IPS DF 4.7 (cell line): Measurements from ENCODE around the gene EDDM13.
"Not testable (repeated sequence)": the region's sequence is repeated elsewhere in the genome, so short reads cannot be mapped to it uniquely, and the experiment has no call there.

Experiments used
- DNase-seq: peaks from one replicate; pipeline ENCODE4 v3.0.0-alpha.2; 2013; ENCODE audit warnings: low spot score; ENCODE audit errors: extremely low read depth

Gene EDDM13

DNA sequence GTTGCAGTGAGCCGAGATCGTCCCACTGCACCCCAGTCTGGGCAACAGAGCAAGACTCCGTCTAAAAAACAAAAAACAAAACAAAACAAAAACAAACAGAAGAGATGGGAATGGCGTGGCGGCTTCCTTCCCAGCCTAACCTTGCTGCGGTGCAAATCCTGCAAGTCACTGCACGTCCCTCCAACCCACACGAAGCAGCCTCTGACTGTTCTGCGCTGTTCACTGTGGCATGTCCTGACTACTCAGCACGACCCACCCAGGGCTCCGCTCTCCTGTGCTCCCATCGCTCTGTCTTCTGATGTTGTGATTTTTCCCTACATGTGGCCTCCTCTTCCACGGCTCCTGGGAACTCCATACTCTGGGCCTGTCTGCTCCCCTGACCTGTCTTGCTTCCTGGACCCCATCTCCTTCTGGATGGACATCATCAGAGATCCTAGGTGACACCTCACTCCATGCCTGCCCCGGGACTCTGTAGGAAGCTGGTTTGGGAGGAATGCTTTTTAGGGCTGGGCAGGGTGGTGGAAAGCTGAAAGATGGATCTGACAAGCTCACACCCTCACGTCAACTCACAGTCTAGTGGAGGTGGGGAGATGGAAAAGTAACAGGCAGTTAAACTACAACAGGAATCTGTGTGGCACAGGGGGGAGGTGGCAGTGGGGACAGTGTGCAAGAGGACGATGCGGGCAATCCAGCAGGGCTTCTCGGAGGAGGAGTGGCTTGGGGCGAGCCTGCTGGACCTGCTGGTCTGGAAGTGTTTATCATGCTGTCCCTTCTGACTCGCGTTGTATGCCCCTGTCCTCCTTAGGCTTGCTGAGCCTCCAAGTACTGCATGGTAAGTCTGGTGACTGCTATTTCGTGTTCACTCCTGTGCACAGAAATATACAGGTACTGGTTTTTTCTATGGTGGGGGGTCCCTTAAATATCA, 23.2 kb downstream of the EDDM13 start:
- no peak for DNase-seq

DNA sequence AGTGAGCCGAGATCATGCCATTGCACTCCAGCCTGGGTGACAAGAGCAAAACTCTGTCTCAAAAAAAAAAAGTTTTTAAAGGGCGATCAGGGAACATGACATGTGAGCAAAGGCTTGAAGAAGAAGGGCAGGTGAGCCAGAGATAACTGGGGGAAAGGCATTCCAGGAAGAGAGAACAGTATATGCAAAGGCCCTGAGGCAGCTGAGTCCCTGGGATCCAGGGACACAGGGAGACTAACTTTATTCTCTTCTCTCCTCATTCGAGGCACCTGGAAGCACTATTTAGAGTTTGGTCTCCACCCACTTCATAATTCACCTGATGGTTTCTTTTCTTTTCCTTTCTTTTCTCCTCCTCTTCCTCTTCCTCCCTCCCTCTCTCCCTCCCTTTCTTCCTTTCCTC, 24.5 kb downstream of the EDDM13 start:
- no peak for DNase-seq

DNA sequence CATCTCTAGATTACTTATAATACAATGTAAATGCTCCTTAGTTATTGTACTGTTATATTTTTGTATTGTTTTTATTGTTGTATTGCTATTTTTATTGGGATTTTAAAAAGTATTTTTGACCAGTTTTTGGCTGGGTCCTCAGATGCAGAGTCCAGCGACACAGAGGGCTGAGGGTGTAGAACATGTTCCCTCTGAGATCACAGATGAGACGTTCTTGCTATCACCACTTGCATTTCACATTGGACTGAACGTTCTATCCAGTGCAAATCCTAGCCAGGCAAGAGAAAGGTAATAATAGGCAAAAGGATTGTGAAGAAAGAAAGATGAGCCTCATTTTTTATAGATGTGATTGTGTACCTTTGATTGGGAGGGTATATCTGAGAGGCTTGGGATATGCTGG, 27.1 kb downstream of the EDDM13 start:
- DNase-seq, result no peak

DNA sequence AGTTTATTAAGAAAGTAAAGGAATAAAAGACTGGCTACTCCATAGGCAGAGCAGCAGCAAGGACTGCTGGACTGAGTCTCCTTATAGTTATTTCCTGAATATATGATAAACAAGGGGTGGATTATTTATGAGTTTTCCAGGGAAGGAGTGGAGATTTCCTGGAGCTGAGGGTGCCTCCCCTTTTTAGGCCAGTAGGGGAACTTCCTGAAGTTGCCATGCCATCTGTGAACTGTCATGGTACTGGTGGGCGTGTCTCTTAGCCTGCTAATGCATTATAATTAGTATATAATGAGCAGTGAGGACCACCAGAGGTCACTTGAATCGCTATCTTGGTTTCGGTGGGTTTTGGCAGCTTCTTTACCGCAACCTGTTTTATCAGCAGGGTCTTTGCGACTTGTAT, 28.6 kb downstream of the EDDM13 start:
- no peak for DNase-seq

- DNase-seq, result no peak
Observed at GRCh38 chr19:56301886-56302620, 29.5 kb downstream of the EDDM13 start.

DNA sequence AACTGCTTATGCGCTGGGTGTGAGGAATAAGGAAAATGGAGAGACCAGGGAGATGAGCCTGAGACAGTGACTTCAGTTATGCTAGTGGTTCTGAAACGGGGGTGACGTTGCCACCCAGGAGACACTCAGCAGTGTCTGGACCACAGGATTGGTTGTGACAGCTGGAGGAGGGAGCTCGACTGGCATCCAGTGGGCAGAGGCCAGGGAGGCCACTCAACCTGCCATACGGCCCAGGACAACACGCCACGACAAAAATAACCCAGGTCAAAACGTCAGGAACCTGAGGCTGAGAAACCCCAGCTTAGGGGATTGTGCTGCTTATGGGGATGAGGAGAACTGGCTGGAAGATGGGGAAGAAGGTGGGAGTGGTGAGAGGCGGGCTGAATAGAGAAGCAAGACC, 31.7 kb downstream of the EDDM13 start:
- no peak for DNase-seq

GRCh38 chr19:56306016-56306415, 33.5 kb downstream of the EDDM13 start:
- no peak for DNase-seq

GRCh38 chr19:56307062-56307461, 34.5 kb downstream of the EDDM13 start:
- DNase-seq, result not testable (repeated sequence)

GRCh38 chr19:56308792-56309191, 36.2 kb downstream of the EDDM13 start:
- no peak for DNase-seq

DNA sequence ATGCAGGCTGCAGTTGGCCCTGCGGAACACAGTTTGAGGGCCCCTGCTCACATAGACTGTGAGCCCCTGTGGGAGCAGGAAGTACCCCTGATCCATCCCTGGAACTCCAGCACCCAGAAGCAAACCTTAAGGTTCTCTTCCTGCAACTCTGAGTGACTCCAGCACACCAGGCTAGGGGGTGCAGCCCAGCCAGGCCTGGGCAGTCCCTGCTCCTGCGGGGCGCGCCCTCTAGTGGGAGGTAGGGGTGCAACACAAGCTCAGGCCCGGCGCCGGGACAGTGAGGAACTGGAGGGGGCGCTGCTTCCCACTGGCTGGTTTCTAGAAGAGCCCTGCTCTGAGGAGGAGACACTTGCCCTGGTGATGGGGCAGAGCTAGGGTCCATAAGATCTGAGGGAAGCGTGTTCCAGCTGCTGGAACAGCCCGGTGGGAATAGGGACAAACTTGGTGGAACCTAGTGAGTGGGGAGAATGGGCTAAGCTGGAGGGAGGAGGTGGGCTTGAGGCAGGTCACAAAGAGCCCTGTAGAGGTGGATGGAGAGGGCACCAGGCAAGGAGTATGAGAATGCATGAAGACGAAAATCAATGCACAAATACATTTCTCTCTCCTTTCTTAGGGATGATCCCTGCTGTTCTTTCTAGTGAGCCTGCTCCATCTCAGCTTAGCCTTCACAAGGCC, 37.1 kb downstream of the EDDM13 start:
- DNase-seq, result peak; percentile 19

DNA sequence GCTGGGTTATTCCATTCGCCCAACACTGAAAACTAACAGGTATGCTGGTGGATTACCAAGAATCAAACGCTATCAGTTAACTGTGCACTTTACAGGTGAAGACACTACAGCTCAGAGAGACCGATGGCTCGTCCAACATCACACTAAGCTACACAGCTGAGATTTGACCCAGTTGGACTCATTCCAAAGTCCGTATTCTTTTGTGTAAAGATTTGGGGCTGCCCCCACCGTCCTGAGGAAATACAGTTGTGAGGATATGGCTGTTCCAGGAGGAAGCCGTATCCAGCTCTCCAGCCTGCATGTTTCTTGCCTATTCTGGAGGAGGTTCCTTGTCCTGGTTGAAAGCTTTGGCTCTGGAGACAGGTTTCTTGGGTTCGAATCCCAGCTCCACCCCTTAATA, 37.9 kb downstream of the EDDM13 start:
- DNase-seq, result no peak

- no peak for DNase-seq
Observed at GRCh38 chr19:56312342-56312741, 39.8 kb downstream of the EDDM13 start.

- DNase-seq, result no peak
Observed at GRCh38 chr19:56312787-56313657, 40.5 kb downstream of the EDDM13 start.

DNA sequence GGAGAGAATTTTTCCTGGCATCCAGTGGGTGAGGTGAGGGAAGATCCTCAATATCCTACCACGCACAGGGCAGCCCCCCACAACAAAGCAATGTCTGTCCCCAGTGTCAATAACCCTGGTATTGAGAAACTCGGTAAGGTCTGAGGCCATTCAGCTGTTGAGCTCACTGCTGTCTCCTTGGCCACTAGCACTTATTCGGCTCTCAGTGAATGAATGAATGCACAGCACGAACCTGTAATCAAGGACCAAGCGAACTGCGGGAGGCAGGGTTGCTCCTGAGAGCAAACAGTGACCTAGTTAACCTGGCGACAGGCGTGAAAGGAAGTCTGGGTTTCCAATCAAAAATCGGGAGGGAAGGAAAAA, 41.5 kb downstream of the EDDM13 start:
- DNase-seq, result peak; percentile 14

DNA sequence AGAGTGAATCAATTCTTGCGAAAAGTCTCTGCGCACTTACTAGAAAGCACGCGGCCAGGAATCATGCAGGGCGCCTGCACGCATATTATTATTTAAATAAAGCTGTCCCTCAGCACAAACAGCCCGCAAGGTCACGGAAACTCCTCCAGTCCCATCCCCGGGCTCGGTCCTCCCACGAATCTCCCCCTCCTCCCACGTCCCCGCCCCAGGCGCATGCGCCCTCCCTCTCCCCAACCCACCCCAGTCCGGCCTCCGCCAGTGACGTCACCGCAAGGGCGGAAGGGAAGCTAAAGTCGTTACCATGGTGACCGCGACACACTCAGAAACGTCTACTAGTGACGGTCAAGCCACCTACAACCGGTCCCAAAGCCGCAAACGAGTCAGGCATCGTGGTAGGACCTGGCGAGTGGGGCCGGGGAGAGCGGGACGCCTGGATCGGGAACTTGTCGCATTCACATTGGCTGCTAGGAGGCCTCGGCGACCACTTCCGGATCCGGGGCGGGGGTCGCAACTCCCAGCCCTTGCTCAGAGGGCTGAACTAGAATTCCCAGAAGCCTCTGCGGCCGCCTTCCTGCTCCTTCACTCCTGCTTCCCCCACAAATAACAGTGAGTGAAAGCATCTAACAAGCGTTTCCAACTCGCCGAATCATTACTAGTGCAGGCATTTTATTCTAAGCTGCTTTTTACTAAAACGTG, 42.0 kb downstream of the EDDM13 start, which contains the start of gene ZSCAN5A:
Gene ZSCAN5A, minus strand, starts transcription at position 459 of the 696 bp plus-strand sequence. CDS start 89,793 bp downstream, outside the sequence.
- DNase-seq, result peak; percentile 66

DNA sequence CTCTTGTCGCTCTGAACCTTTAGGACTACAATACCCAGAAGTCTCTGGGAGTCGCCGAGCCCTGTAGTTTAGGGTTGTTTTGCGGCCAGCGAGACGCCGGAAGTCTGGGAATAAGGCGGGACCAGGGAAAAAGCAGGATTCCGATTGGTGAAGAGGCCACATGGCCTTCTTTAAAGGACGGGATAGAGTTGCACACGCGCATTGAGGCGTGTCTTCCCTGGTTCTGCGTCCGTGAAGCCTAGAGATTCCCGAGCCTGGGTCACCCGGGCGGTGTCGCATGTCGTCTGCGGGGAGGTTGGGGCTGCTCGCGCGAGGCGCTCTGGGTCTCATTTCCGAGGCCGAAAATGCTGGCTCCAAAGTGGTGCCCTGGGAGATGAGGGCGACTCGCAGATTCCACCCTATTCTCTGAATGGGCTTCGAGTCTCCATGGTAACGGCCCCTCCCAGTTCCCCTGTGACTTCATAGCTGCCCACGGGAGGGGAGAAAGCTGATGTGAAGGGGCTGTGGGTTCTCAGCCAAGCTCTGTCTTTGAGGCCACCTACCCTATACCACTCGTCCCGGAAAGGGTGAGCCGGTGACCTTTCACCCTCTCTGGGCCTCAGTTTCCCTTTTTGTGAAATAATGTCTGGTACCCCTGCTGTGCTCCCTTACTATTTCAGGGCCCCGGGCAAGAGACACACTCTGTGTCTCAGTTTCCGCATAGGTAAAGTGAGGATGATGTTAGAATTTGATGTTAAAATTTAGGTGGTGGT, 42.7 kb downstream of the EDDM13 start:
- peak; percentile 94 for DNase-seq

- DNase-seq, result no peak
Observed at GRCh38 chr19:56316728-56317127, 44.2 kb downstream of the EDDM13 start.

- no peak for DNase-seq
Observed at GRCh38 chr19:56317749-56318148, 45.2 kb downstream of the EDDM13 start.

DNA sequence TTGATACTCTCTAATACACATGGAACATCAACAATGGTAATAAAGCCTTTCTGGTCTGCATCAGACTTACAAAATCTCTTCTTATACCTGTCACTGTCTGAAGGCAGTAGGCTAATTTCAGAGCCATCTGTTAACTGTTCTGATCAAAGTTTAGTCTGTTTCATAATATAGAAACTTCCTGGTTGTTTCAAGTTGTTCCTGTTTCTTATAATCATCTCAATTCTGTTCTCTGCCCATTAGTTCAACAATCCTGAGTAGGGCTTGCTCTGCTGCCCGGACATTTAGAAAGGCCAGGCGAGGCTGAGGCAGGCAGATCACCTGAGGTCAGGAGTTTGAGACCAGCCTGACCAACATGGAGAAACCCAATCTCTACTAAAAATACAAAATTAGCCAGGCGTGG, 47.4 kb downstream of the EDDM13 start:
- DNase-seq, result no peak
